GM12878 (cell line): Measurements from ENCODE around the gene PCED1B. TPM values are rescaled to one million over a fixed set of nuclear protein-coding genes. Genes with fewer than 3 reads are reported as not detected.

ENCODE experiments used
- ATAC-seq: fragments of 200-7000 bp; cut with Tn5 transposase; 3 replicates; pipeline ENCODE4 v1.9.1; 2020; ENCODE audit warnings: mild to moderate bottlenecking, moderate library complexity
- BruUV-seq: library from RNA; stranded (reverse); fragments of 400-500 nt; replicated peaks from 2 replicates; lab custom pipeline; 2021; lab: Mats Ljungman, UMichigan
- CTCF ChIA-PET: fragments of 300-600 bp; sonication (Branson Sonifier 250); formaldehyde crosslinking; extraction: SDS; loops from one replicate; lab custom pipeline; 2021; ENCODE audit warnings: inconsistent platforms; lab: Yijun Ruan, JAX
- POLR2A ChIA-PET: fragments of 350-600 bp; formaldehyde crosslinking; extraction: SDS; loops from one replicate; lab custom pipeline; 2021; ENCODE audit warnings: inconsistent platforms; lab: Charles Lee
- RAD21 ChIA-PET: fragments of 300-600 bp; sonication (Branson Sonifier 250); formaldehyde crosslinking; loops from one replicate; lab custom pipeline; 2023; ENCODE audit warnings: antibody characterized with exemption; ENCODE audit not compliant: unreplicated experiment; lab: Charles Lee
- SMC1A ChIA-PET: fragments of 300-600 bp; sonication (Branson Sonifier 250); formaldehyde crosslinking; loops from one replicate; lab custom pipeline; 2023; ENCODE audit not compliant: unreplicated experiment, uncharacterized antibody; lab: Charles Lee
- DNase-seq: peaks from one replicate; pipeline ENCODE4 v3.0.0-alpha.2; 2011; ENCODE audit warnings: low read depth, low spot score
- FAIRE-seq: peaks from 3 replicates; lab custom pipeline; 2011; peaks lifted over from hg19 to GRCh38; lab: Jason Lieb, UNC
- H2AFZ ChIP-seq: 2 replicates; pipeline ENCODE4 v1.6.0; 2011; ENCODE audit warnings: low read depth, low read length, control low read depth; ENCODE audit not compliant: control insufficient read depth
- H3K27ac ChIP-seq: 2 replicates; pipeline ENCODE4 v1.5.1; 2011; ENCODE audit warnings: control low read depth; ENCODE audit not compliant: control insufficient read depth, insufficient read depth
- H3K27me3 ChIP-seq, 2 experiments: replicated peaks in 1 of 2; 2 replicates each; pipeline versions ENCODE4 v1.6.0 to v1.6.1; 2011; ENCODE audit warnings: low read length in 1 of 2; ENCODE audit not compliant: control insufficient read depth in 2 of 2, insufficient read depth in 2 of 2
- H3K36me3 ChIP-seq, 2 experiments: 2 replicates each; pipeline ENCODE4 v1.5.1; 2011; ENCODE audit warnings: low read length in 1 of 2; ENCODE audit not compliant: control insufficient read depth in 2 of 2, insufficient read depth in 2 of 2
- H3K4me1 ChIP-seq: 2 replicates; pipeline ENCODE4 v1.6.1; 2011; ENCODE audit warnings: mild to moderate bottlenecking, low read length, moderate library complexity, mixed read lengths; ENCODE audit not compliant: control insufficient read depth, insufficient read depth
- H3K4me2 ChIP-seq: 2 replicates; pipeline ENCODE4 v1.6.0; 2011; ENCODE audit warnings: control low read depth; ENCODE audit not compliant: control insufficient read depth, insufficient read depth
- H3K4me3 ChIP-seq: fragments of 200-600 bp; sonication (generic); 2 replicates; pipeline ENCODE4 v1.5.1; 2016
- H3K79me2 ChIP-seq: 2 replicates; pipeline ENCODE4 v1.6.0; 2011; ENCODE audit warnings: low read length; ENCODE audit not compliant: control insufficient read depth, insufficient read depth
- H3K9ac ChIP-seq: 2 replicates; pipeline ENCODE4 v1.8.0; 2011; ENCODE audit warnings: low read length, control low read depth, mixed read lengths; ENCODE audit not compliant: control insufficient read depth, insufficient read depth
- H3K9me3 ChIP-seq: replicated peaks from 3 replicates; pipeline ENCODE4 v1.5.1; 2011; ENCODE audit warnings: mild to moderate bottlenecking, low read length; ENCODE audit not compliant: control insufficient read depth, insufficient read depth
- H4K20me1 ChIP-seq: 2 replicates; pipeline ENCODE4 v1.6.0; 2011; ENCODE audit not compliant: control insufficient read depth, insufficient read depth
- ASH2L ChIP-seq: fragments of 300-600, 200-600 bp; sonication (generic); IDR thresholded peaks from 2 replicates; pipeline ENCODE4 v1.6.1; 2017; ENCODE audit warnings: low read depth, mild to moderate bottlenecking, borderline replicate concordance
- BMI1 ChIP-seq: fragments of 450-650 bp; IDR thresholded peaks from 2 replicates; pipeline ENCODE4 v1.6.1; 2016; ENCODE audit warnings: mild to moderate bottlenecking, moderate library complexity, borderline replicate concordance
- CBX5 ChIP-seq: sonication (generic); IDR thresholded peaks from 2 replicates; pipeline ENCODE4 v1.6.1; 2016; ENCODE audit warnings: low read depth, moderate library complexity, mild to moderate bottlenecking, inconsistent platforms
- JUNB ChIP-seq: IDR thresholded peaks from 2 replicates; pipeline ENCODE4 v1.6.1; 2016; ENCODE audit warnings: antibody characterized with exemption, mild to moderate bottlenecking
- KAT2A ChIP-seq: conservative IDR thresholded peaks from 2 replicates; pipeline ENCODE4 v1.6.1; 2011; ENCODE audit warnings: low read depth, low read length; ENCODE audit not compliant: control insufficient read depth
- NFYB ChIP-seq: IDR thresholded peaks from 2 replicates; pipeline ENCODE4 v1.6.1; 2011; ENCODE audit warnings: low read depth, mild to moderate bottlenecking, low read length, improper control_type of control experiment, moderate library complexity; ENCODE audit not compliant: insufficient read depth
- NR2C2 ChIP-seq: IDR thresholded peaks from 2 replicates; pipeline ENCODE4 v1.6.1; 2011; ENCODE audit warnings: borderline replicate concordance, low read depth; ENCODE audit not compliant: control insufficient read depth, insufficient read length
- NRF1 ChIP-seq: conservative IDR thresholded peaks from 2 replicates; pipeline ENCODE4 v1.6.1; 2011; ENCODE audit warnings: mild to moderate bottlenecking, low read depth, low read length, improper control_type of control experiment
- POU2F2 ChIP-seq: IDR thresholded peaks from 3 replicates; pipeline ENCODE4 v1.6.1; 2011; ENCODE audit warnings: low read depth, mild to moderate bottlenecking, low read length, borderline replicate concordance
- RAD21 ChIP-seq: IDR thresholded peaks from 2 replicates; pipeline ENCODE4 v1.6.1; 2011; ENCODE audit warnings: mild to moderate bottlenecking, low read depth, low read length, moderate library complexity; ENCODE audit not compliant: insufficient read depth
- RAD51 ChIP-seq: fragments of 450-650 bp; IDR thresholded peaks from 2 replicates; pipeline ENCODE4 v1.6.1; 2016; ENCODE audit warnings: moderate library complexity, mild to moderate bottlenecking, inconsistent platforms
- RUNX3 ChIP-seq: IDR thresholded peaks from 2 replicates; pipeline ENCODE4 v1.6.1; 2012; ENCODE audit warnings: low read length, inconsistent platforms
- ZNF274 ChIP-seq: IDR thresholded peaks from one replicate; pipeline ENCODE4 v1.8.0; 2011; ENCODE audit not compliant: insufficient read length, insufficient read depth
- WGBS: methylation state at CpG from one replicate; pipeline ENCODE4 v1.1.6; 2016; ENCODE audit warnings: low lambda C conversion rate; ENCODE audit not compliant: insufficient replicate concordance, insufficient coverage; ENCODE audit errors: missing lambda C conversion rate; 5-methylcytosine and 5-hydroxymethylcytosine counted together
- in situ Hi-C: fragments of 300-500 bp; cut with MboI; formaldehyde crosslinking; loops from 9 replicates; pipeline ENCODE4 v1.14.3; 2018; ENCODE audit warnings: mixed read lengths
- intact Hi-C: fragments of 100-400 bp; cut with micrococcal nuclease; formaldehyde crosslinking; loops from one replicate; pipeline ENCODE4 v1.14.2; 2022; ENCODE audit not compliant: unreplicated experiment
- polyA plus RNA-seq, 11 experiments: library from polyadenylated mRNA; depleted of rRNA in 4 of 11; unstranded in 6 of 11; stranded (reverse) in 5 of 11; fragments of >200 nt; fragmentation: Nextera tagmentation in 4 of 11; fragmentation: Illumina TruSeq in 1 of 11; extraction: Ambion mirVana in 4 of 11; extraction: Trizol in 1 of 11; gene quantifications; 1 replicate in 1 of 11; 2 replicates in 10 of 11; pipeline versions ENCODE4 v1.2.1 to v1.2.3, GENCODE V29; 2011 to 2016; ENCODE audit warnings: inconsistent platforms in 2 of 11, missing spikeins in 2 of 11, low read depth in 1 of 11
- total RNA-seq, 4 experiments: library from RNA; depleted of rRNA in 3 of 4; stranded (reverse); fragments of >200 nt in 3 of 4; fragmentation: Illumina TruSeq in 1 of 4; extraction: Trizol in 1 of 4; gene quantifications; 2 replicates each; pipeline versions ENCODE4 v1.2.1 to v1.2.3, GENCODE V29; 2013 to 2021

Gene PCED1B
- total and polyA plus RNA-seq, 10 of the 15 experiments (the other 5 are each of a cell fraction or from before 2014, with no cell fraction given): 0.80 to 8.8 (median 3.0) TPM

GRCh38 chr12:47099610-47100009 is 20.2 kb downstream of the PCED1B start:
- no peak for DNase-seq
- intact Hi-C loops: no loop called here
- H3K79me2 ChIP-seq: no peaks in the 10 kb centered on the region
- no peaks in the 10 kb centered on the region for H3K9me3 ChIP-seq
- ChIA-PET CTCF (no interaction called here), RAD21 (no interaction called here), POLR2A (no interaction called here), SMC1A (no interaction called here)
- H2AFZ ChIP-seq: no peak overlapping the region
- 71% methylated on average over 2 of the region's 2 CpGs for WGBS
- TF ChIP-seq CBX5: no peak
- TF ChIP-seq RAD51: no peak
- no peak for TF ChIP-seq RAD21
- TF ChIP-seq NR2C2: no peak
- TF ChIP-seq JUNB: no peak
- no peak for TF ChIP-seq POU2F2
- TF ChIP-seq NRF1: no peak
- no peak for TF ChIP-seq ASH2L
- no peak for TF ChIP-seq ZNF274
- no peak for TF ChIP-seq KAT2A
- no peak for TF ChIP-seq NFYB
- TF ChIP-seq BMI1: no peak
- TF ChIP-seq RUNX3: no peak
- H3K27ac ChIP-seq: no peak overlapping the region
- no peak overlapping the region for H3K9ac ChIP-seq
- H3K36me3 ChIP-seq: no peaks in the 10 kb centered on the region
- no peak for FAIRE-seq
- no TSS peak for BruUV-seq
- in situ Hi-C loops: no loop called here
- H3K4me2 ChIP-seq: no peak overlapping the region
- H3K4me1 ChIP-seq: no peaks in the 10 kb centered on the region
- H3K4me3 ChIP-seq: no peak overlapping the region
- no peaks in the 10 kb centered on the region; a peak in 2 of 4 replicates for H3K27me3 ChIP-seq
- no peak for ATAC-seq
- no peaks in the 10 kb centered on the region for H4K20me1 ChIP-seq
